ENCODE measurements around the gene DNAH10.

DNAH10 gene

DNA sequence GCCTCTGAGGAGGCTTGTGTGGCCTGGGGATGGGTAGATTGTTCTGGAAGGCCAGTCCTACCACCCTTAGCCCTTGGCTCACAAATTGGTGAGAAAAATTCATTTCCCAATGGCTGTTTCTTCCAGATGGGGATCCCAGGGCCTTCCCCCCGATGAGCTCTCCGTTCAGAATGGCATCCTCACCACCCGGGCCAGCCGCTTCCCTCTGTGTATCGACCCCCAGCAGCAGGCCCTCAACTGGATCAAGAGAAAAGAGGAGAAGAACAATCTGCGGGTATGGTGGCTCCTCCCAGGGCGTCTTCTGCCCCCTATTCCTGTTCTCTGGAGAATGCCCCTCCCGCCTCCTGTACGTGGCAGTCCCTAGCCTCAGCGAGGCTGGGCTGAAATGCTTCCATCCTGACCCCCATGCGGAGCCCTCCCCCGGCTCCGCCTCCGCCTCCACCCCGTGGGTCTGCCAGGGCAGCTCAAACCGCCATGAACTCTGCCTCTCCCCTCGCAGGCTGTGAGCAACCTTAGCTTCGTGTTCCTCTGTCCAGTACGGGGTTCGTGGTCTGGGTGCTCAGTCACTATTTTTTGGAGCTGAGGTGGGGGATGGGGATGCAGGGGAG, 152.7 kb downstream of the DNAH10 start:
- no peaks in the 10 kb centered on the region for H3K4me1 ChIP-seq (ENCODE audit: insufficient read depth, low read length, severe bottlenecking)
- TF ChIP-seq EZH2 (IDR thresholded peaks at IDR 0.05; ENCODE audit: borderline replicate concordance, low read length), result no peak
- TF ChIP-seq, protein P1, sequence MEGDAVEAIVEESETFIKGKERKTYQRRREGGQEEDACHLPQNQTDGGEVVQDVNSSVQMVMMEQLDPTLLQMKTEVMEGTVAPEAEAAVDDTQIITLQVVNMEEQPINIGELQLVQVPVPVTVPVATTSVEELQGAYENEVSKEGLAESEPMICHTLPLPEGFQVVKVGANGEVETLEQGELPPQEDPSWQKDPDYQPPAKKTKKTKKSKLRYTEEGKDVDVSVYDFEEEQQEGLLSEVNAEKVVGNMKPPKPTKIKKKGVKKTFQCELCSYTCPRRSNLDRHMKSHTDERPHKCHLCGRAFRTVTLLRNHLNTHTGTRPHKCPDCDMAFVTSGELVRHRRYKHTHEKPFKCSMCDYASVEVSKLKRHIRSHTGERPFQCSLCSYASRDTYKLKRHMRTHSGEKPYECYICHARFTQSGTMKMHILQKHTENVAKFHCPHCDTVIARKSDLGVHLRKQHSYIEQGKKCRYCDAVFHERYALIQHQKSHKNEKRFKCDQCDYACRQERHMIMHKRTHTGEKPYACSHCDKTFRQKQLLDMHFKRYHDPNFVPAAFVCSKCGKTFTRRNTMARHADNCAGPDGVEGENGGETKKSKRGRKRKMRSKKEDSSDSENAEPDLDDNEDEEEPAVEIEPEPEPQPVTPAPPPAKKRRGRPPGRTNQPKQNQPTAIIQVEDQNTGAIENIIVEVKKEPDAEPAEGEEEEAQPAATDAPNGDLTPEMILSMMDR (IDR thresholded peaks at IDR 0.05; ENCODE audit: low read length), result no peak
- no peak overlapping the region for H3K4me3 ChIP-seq (ENCODE audit: low read depth, low read length, poor library complexity, severe bottlenecking)
- no peaks in the 10 kb centered on the region for H3K9me3 ChIP-seq (ENCODE audit: low read length)
- H3F3A ChIP-seq (ENCODE audit: insufficient read depth, low read length), result peaks cover 3% of the 10 kb centered on the region; the same call in 1 of the 2 replicates
- no peak overlapping the region for H3K27ac ChIP-seq (ENCODE audit: low read depth, low read length, poor library complexity, severe bottlenecking)
- no peak overlapping the region for H3K4me2 ChIP-seq (ENCODE audit: low read length)
- no peak overlapping the region for H3K9ac ChIP-seq (ENCODE audit: low read length)
- no peaks in the 10 kb centered on the region for H3K9me2 ChIP-seq (ENCODE audit: low read depth, low read length)
- H4K20me1 ChIP-seq (ENCODE audit: insufficient read depth, low read length), result no peaks in the 10 kb centered on the region
- H3K27me3 ChIP-seq (ENCODE audit: insufficient read depth, low read length), result no peaks in the 10 kb centered on the region; the same call in 1 of the 2 replicates
- H2AFZ ChIP-seq (ENCODE audit: low read length), result no peak overlapping the region
- H3K36me3 ChIP-seq (ENCODE audit: insufficient read depth, low read length), result no peaks in the 10 kb centered on the region
- H3K79me2 ChIP-seq (ENCODE audit: insufficient read depth, low read length), result no peaks in the 10 kb centered on the region

DNA sequence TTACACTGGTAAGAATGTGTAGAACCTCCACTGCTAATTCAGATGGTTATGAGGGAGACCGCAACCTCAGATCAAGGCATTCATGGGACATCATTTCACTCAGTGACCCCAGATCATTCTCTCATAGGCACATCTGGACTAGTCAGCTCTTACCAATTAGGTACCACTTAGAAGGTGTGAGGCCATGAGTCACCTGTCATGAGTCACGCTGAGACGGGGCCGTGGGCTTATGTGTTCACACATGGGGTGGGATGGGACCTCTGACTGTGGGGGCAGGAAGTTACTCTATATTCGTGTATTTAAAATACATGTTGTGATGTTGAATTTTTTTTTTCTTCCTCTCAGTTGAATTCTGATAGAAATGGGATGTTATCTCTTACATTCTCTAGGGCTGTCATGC, 154.6 kb downstream of the DNAH10 start:
- no peaks in the 10 kb centered on the region for H3K36me3 ChIP-seq (ENCODE audit: insufficient read depth, low read length)
- H2AFZ ChIP-seq (ENCODE audit: low read length), result no peak overlapping the region
- no peak overlapping the region for H3K4me3 ChIP-seq (ENCODE audit: low read depth, low read length, poor library complexity, severe bottlenecking)
- H3K79me2 ChIP-seq (ENCODE audit: insufficient read depth, low read length), result no peaks in the 10 kb centered on the region
- H3K4me2 ChIP-seq (ENCODE audit: low read length), result no peak overlapping the region
- TF ChIP-seq EZH2 (IDR thresholded peaks at IDR 0.05; ENCODE audit: borderline replicate concordance, low read length), result no peak
- TF ChIP-seq, protein P1 (IDR thresholded peaks at IDR 0.05; ENCODE audit: low read length), result no peak
- no peaks in the 10 kb centered on the region for H3K9me3 ChIP-seq (ENCODE audit: low read length)
- no peaks in the 10 kb centered on the region for H3K4me1 ChIP-seq (ENCODE audit: insufficient read depth, low read length, severe bottlenecking)
- no peak overlapping the region for H3K9ac ChIP-seq (ENCODE audit: low read length)
- no peaks in the 10 kb centered on the region for H3F3A ChIP-seq (ENCODE audit: insufficient read depth, low read length)
- no peaks in the 10 kb centered on the region for H3K9me2 ChIP-seq (ENCODE audit: low read depth, low read length)
- H3K27ac ChIP-seq (ENCODE audit: low read depth, low read length, poor library complexity, severe bottlenecking), result no peak overlapping the region
- no peaks in the 10 kb centered on the region; the same call in 1 of the 2 replicates for H3K27me3 ChIP-seq (ENCODE audit: insufficient read depth, low read length)
- H4K20me1 ChIP-seq (ENCODE audit: insufficient read depth, low read length), result no peaks in the 10 kb centered on the region

DNA sequence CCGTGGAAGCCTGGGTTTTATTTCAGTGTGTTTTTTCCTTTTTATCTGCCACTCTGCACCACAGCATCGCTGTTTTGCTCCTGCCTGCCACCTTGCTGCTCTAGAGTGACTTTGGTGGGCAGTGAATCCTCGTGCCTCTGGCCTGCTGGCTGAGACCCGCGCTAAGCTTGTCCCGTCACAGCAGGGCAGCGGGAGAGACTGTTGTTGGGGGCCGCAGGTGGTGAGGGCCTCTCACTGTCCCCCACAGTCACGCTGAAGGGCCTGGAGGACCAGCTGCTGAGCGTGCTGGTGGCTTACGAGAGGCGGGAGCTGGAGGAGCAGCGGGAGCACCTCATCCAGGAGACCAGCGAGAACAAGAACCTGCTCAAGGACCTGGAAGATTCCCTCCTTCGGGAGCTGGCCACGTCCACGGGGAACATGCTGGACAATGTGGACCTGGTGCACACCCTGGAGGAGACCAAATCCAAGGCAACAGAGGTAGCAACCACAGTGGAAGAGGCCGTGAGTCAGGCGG, 155.3 kb downstream of the DNAH10 start:
- H3K9me3 ChIP-seq (ENCODE audit: low read length), result no peaks in the 10 kb centered on the region
- no peaks in the 10 kb centered on the region; the same call in 1 of the 2 replicates for H3K27me3 ChIP-seq (ENCODE audit: insufficient read depth, low read length)
- H3K79me2 ChIP-seq (ENCODE audit: insufficient read depth, low read length), result no peaks in the 10 kb centered on the region
- H3K4me2 ChIP-seq (ENCODE audit: low read length), result no peak overlapping the region
- H3K4me3 ChIP-seq (ENCODE audit: low read depth, low read length, poor library complexity, severe bottlenecking), result no peak overlapping the region
- no peaks in the 10 kb centered on the region for H3K36me3 ChIP-seq (ENCODE audit: insufficient read depth, low read length)
- no peaks in the 10 kb centered on the region for H3K9me2 ChIP-seq (ENCODE audit: low read depth, low read length)
- no peaks in the 10 kb centered on the region for H4K20me1 ChIP-seq (ENCODE audit: insufficient read depth, low read length)
- H3K27ac ChIP-seq (ENCODE audit: low read depth, low read length, poor library complexity, severe bottlenecking), result no peak overlapping the region
- no peaks in the 10 kb centered on the region for H3K4me1 ChIP-seq (ENCODE audit: insufficient read depth, low read length, severe bottlenecking)
- H2AFZ ChIP-seq (ENCODE audit: low read length), result no peak overlapping the region
- TF ChIP-seq, protein P1 (IDR thresholded peaks at IDR 0.05; ENCODE audit: low read length), result no peak
- TF ChIP-seq EZH2 (IDR thresholded peaks at IDR 0.05; ENCODE audit: borderline replicate concordance, low read length), result no peak
- H3K9ac ChIP-seq (ENCODE audit: low read length), result no peak overlapping the region
- H3F3A ChIP-seq (ENCODE audit: insufficient read depth, low read length), result no peaks in the 10 kb centered on the region
